Measurements from ENCODE around the gene CFL1.

CFL1 gene

DNA sequence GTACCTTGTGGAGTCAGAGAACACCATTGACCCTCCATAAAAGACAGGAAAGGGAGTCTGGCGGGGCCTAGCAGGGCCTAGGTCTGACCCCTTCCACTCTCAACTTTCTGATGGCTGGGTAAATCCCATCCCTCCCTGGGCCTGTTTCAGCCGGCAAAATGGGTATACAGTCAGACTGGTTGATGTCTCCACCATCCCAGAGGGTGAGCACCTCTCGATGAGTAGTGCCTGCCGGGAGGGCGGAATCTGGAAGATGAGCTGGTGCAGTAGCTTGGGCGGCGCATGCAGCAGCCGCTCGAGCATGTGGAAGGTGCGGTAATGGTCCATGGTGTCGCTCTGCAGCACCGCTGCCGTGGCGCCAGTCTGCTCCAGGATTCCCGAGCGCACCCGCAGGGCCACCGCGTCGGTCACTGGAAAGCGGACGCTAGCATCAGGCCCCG, 29.8 kb upstream of the CFL1 start:
- DNase-seq, result no peak

- no peak for DNase-seq
Observed at GRCh38 chr11:65886826-65887722, 29.1 kb upstream of the CFL1 start.

GRCh38 chr11:65885808-65886536, 28.0 kb upstream of the CFL1 start:
- no peak for DNase-seq

- DNase-seq, result no peak
Observed at GRCh38 chr11:65885231-65885630, 27.3 kb upstream of the CFL1 start.

GRCh38 chr11:65884716-65885092, 26.7 kb upstream of the CFL1 start:
- no peak for DNase-seq

GRCh38 chr11:65883786-65884715, 26.1 kb upstream of the CFL1 start:
- DNase-seq, result no peak

- DNase-seq, result no peak
Observed at GRCh38 chr11:65883058-65883761, 25.2 kb upstream of the CFL1 start.

DNA sequence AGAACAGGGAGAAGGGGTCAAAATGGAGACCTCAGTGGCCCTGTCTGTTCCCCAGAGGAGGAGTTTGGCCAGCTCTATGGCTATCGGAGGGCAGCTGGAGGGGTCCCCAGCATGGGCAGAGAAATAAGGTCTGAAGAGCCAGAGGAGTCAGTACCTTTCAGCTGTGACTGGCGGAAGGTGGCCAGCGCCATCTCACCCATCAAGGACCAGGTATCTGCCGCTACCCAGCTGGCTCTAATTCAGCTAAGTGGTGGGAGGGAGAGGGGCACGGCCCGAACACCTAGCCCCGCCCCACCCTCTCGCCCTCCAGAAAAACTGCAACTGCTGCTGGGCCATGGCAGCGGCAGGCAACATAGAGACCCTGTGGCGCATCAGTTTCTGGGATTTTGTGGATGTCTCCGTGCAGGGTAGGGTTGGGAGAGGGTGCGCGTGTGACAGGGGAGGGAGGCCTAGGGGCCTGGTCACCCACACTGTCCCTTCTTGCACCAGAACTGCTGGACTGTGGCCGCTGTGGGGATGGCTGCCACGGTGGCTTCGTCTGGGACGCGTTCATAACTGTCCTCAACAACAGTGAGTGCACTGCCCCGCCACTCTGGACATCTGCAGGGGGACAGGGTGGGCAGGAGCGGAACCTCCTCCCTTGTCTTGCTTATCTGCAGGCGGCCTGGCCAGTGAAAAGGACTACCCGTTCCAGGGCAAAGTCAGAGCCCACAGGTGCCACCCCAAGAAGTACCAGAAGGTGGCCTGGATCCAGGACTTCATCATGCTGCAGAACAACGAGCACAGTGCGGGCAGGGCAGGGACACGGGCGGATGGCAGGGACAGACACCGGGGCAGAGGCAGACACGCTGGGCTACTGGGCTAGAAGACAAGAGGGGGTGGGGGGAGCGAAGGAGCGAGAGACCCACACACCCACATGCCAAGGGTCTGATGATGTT, 24.4 kb upstream of the CFL1 start:
- no peak for DNase-seq

DNA sequence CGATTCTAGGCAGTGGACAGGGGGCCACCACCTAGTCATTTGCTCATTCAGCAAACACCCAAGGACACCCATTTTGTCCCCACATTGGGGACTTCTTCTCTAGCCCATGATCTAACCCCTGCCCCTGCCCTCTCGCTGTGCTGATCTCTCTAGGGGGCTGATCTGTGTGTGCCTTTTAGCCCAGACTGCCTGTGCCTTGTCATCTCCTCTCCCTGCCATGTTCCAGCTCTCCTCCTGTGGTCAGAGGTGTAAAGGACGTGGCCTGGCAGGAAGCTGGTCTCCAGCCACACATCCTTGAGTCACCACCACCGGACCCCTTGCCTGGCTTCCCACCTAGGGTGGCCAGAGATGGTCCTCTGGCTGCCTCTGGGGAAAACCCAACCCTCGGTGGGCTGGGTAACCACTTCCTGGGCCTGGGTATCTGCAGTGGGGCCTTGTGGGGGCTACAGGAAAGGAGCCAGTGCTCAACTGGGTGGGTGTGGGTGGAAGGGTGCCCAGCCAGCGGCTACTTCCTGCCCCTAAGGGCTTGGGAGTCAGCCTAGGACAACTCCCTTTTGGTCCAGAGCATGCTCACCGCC, 23.0 kb upstream of the CFL1 start:
- no peak for DNase-seq

DNA sequence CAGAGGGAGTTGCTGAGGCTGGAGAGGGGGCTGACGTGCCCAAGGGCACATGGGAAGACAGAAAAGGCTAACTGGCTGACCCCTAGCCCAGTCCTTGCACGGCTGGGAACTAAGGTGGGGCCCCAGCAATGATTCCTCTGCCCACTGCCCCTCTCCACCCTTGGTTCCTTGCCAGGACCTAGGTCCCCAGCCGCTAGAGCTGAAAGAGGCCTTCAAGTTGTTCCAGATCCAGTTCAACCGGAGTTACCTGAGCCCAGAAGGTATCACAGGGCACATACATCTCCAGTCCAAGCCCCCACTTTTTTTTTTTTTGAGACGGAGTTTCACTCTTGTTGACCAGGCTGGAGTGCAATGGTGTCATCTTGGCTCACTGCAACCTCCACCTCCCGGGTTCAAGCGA, 22.0 kb upstream of the CFL1 start:
- no peak for DNase-seq

DNA sequence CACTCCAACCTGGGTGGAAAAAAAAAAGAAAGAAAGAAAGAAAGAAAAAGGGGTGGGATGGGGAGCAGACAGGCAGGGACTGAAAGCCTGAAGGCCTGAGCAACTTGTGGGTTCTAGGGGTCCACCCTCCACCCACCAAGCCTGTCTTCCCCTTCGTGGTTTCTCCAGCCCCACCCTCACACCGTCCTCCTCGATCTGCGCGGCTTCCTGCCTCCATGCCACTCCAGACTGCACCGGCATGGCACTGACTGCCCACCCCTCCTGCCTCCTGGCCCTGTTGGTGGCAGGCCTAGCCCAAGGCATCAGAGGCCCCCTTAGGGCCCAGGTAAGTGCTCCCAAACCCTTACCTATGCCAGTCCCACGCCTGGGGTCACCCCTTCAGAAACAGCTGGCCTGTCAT, 21.6 kb upstream of the CFL1 start, which contains the start of gene CTSW:
Gene CTSW (plus strand): TSS at position 221 of the 400 bp plus-strand sequence. CDS start 18 bp downstream, at position 239.
- DNase-seq, result no peak

DNA sequence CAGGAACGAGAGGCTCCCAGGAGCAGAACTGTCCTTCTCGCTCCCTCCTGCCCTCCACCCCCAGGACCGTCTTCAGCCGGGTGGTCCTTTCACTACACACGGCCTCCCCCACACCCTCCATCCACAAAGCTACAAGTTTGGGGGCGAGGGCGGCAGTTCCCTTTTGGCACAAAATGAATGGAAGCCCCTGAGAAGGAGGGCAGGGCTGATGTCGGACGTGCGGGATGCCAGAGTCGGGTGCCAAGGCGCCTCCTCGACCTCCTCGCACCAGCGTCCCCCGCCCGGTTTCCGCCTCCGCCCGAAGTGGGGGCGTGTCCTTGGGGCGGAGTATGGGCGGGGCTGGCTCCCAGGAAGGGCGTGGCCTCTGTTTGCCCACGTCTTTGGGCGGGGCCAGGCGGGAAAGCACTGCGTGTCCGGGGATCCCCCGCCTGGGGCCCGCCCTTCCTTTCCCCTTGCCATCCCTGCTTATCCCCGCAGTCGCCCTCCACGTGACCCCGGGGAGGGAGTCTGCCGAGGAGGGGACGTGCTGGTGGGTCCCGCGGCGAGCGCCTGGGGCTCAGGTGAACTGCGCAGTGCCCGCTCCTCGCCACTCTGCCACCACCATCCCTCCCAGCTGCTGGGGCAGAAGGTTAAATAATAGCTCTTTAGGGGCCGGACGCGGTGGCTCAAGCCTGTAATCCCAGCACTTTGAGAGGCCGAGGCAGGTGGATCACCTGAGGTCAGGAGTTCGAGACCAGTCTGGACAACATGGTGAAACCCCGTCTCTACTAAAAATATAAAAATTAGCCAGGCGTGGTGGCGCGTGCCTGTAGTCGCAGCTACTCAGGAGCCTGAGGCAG, 15.6 kb upstream of the CFL1 start:
- DNase-seq, result peak; percentile 68

- DNase-seq, result no peak
Observed at GRCh38 chr11:65872586-65873317, 14.8 kb upstream of the CFL1 start, which contains the start of gene EFEMP2. Gene EFEMP2 (minus strand): TSS chr11:65872800. CDS start chr11:65872354, 446 bp downstream.

DNA sequence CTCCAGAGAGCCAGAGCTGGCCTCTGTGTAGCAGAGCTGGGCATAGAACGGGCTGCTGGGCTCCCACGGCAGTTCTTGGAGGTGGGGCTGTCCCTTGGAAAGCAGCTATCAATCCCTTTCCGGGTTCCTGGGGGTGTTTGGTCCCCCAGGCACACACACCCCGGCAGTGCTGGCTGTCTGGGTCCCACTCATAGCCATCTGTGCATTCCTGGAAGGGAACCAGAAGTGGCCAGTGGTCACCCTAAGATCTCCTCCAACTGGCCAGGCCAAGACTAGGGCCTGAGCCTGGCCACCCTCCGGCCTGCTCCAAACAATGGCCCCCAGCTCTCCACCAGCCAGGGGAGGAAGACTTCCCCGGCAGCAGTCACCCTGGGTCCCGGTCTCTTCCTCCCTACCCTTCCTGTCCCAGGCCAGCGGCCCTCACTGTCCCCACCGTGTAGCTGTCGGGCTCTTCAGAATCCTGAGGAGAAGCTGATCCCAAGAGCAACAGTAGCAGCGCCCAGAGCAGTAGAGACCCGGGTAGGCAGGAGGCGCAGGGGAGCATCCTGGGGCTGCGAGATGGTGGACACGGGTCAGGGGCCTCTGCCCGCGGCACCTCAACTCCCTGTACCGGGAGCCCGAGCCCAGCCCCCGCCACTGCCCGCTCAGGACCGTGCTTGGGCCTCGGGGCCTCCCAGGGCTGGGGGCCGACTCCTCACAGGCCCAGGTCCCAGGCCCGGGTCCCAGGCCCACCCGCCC, 14.0 kb upstream of the CFL1 start:
- no peak for DNase-seq

DNA sequence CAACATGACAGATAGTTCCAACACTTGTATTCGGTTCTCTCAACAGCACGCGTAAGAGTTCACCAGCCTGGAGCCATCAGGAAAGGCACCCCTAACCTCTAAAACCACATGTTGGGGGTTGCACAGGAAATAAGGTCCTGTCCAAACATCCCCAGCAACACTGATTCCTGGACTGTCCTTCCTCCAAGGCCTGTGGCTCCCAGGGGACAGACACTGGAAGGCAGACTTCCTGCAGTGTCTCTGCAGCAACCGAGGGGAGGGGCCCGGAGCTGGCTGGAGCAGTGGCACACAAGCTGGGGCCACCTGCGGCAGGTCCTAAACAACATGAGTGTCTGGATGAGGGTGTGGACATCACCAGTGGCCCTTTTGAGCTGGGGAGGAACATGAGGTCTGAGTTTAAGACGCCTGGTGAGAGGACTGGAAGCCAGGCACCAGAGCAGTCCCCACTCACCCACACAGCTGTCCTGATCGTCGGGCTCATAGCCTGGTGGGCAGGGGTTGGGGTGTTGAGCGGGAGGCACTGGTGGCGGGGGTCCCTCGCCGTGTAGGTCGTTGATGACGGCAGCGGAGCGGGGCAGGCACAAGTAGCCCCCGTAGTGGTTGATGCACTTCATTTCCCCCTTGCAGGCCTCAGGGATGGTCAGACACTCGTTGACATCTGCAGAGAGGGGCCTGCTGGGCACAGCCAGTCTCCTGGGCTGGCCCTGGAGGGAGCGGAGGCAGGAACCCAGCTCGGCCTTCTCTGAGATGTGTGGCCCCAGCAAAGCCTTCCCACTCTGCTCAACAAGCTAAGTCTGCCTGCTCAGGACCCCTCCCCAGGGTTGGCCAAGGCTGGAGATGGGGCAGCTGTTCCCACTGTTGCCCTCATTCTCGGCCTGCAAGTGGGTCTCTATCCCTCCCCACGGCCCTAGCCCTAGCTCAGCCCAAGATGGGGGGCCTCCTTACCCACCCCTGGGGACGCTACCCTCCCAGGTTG, 13.0 kb upstream of the CFL1 start:
- no peak for DNase-seq

- DNase-seq, result no peak
Observed at GRCh38 chr11:65870307-65870658, 12.3 kb upstream of the CFL1 start.

Measured in DMS 273 treated with DMSO at 0.1 percent for 48 hours (cell line).